A549 (cell line): ENCODE results near the gene DLGAP5. TPM values are rescaled to one million over a fixed set of nuclear protein-coding genes. Genes with fewer than 3 reads are reported as not detected.

Experiments used
- ATAC-seq, 2 experiments: fragments of 200-7000 bp in 1 of 2; fragments of >200 bp in 1 of 2; cut with Nextera tagmentation in 1 of 2; cut with Tn5 transposase in 1 of 2; 3 replicates each; pipeline versions ENCODE4 v1.8.0 to v1.9.1; 2018 to 2020; ENCODE audit warnings: mild to moderate bottlenecking in 1 of 2, moderate library complexity in 1 of 2
- CTCF ChIA-PET: fragments of 300-600 bp; sonication (Branson Sonifier 250); formaldehyde crosslinking; extraction: SDS; loops from one replicate; lab custom pipeline; 2021; ENCODE audit warnings: antibody characterized with exemption, inconsistent platforms; lab: Yijun Ruan, JAX
- POLR2A ChIA-PET: fragments of 350-600 bp; formaldehyde crosslinking; extraction: SDS; loops from one replicate; lab custom pipeline; 2021; ENCODE audit warnings: antibody characterized with exemption, inconsistent platforms; lab: Yijun Ruan, JAX
- DNase-seq, 2 experiments: peaks; one replicate each; pipeline versions ENCODE4 v3.0.0 to v3.0.0-alpha.2; 2011 to 2016; ENCODE audit warnings: low read depth in 1 of 2, low spot score in 1 of 2
- FAIRE-seq: peaks from 2 replicates; lab custom pipeline; 2011; peaks lifted over from hg19 to GRCh38; lab: Jason Lieb, UNC
- H3K27ac ChIP-seq, 2 experiments: fragments of >200 bp; sonication (Bioruptor Twin); formaldehyde crosslinking; 3 replicates each; pipeline ENCODE4 v1.5.1; 2016 to 2017
- H3K4me1 ChIP-seq: fragments of >200 bp; sonication (Bioruptor Twin); formaldehyde crosslinking; 3 replicates; pipeline ENCODE4 v1.6.1; 2016
- H3K4me2 ChIP-seq: fragments of >200 bp; sonication (Bioruptor Twin); formaldehyde crosslinking; 3 replicates; pipeline ENCODE4 v1.6.1; 2016
- H3K4me3 ChIP-seq: fragments of >200 bp; sonication (Bioruptor Twin); formaldehyde crosslinking; 3 replicates; pipeline ENCODE4 v1.5.1; 2016
- H3K9me3 ChIP-seq: fragments of >200 bp; sonication (Bioruptor Twin); formaldehyde crosslinking; 3 replicates; pipeline ENCODE4 v1.6.1; 2016
- BCL3 ChIP-seq: fragments of >200 bp; sonication (Bioruptor Twin); formaldehyde crosslinking; IDR thresholded peaks from 3 replicates; pipeline ENCODE4 v1.6.1; 2016
- CBX8 ChIP-seq: fragments of 200-600 bp; sonication (generic); IDR thresholded peaks from 2 replicates; pipeline ENCODE4 v1.6.1; 2016
- CTCF ChIP-seq: fragments of >200 bp; sonication (Bioruptor Twin); formaldehyde crosslinking; IDR thresholded peaks from 3 replicates; pipeline ENCODE4 v1.5.1; 2016
- EHMT2 ChIP-seq: fragments of 200-600 bp; sonication (generic); IDR thresholded peaks from 2 replicates; pipeline ENCODE4 v1.6.1; 2016; ENCODE audit warnings: antibody characterized with exemption, low read depth, mild to moderate bottlenecking, moderate library complexity
- HDAC2 ChIP-seq: fragments of 200-600 bp; sonication (generic); IDR thresholded peaks from 2 replicates; pipeline ENCODE4 v1.6.1; 2016
- HOXB5 ChIP-seq: fragments of 250-450 bp; sonication (Bioruptor Pico); IDR thresholded peaks from 2 replicates; pipeline ENCODE4 v1.5.0; 2020; ENCODE audit warnings: mild to moderate bottlenecking, moderate library complexity
- MYC ChIP-seq: IDR thresholded peaks from 2 replicates; pipeline ENCODE4 v1.6.1; 2012; ENCODE audit warnings: mild to moderate bottlenecking, inconsistent platforms, low read length, improper control_type of control experiment, borderline replicate concordance
- NPAS2 ChIP-seq: fragments of 250-450 bp; sonication (Bioruptor Pico); IDR thresholded peaks from 2 replicates; pipeline ENCODE4 v1.8.0; 2022; ENCODE audit warnings: mild to moderate bottlenecking, moderate library complexity, borderline replicate concordance
- PHF8 ChIP-seq: fragments of 200-600 bp; sonication (generic); IDR thresholded peaks from 2 replicates; pipeline ENCODE4 v1.6.1; 2016; ENCODE audit warnings: low read depth, mild to moderate bottlenecking, antibody characterized with exemption, moderate library complexity, borderline replicate concordance
- POLR2A ChIP-seq: IDR thresholded peaks from 2 replicates; pipeline ENCODE4 v1.6.1; 2012; ENCODE audit warnings: mild to moderate bottlenecking, low read length
- RFX5 ChIP-seq: fragments of 450-650 bp; IDR thresholded peaks from 2 replicates; pipeline ENCODE4 v1.7.1; 2014; ENCODE audit warnings: antibody characterized with exemption, mild to moderate bottlenecking, moderate library complexity
- SMC3 ChIP-seq: fragments of >200 bp; sonication (Bioruptor Twin); formaldehyde crosslinking; IDR thresholded peaks from 3 replicates; pipeline ENCODE4 v1.6.1; 2018; ENCODE audit warnings: inconsistent platforms
- TFCP2L1 ChIP-seq: fragments of 250-450 bp; sonication (Bioruptor Pico); IDR thresholded peaks from 2 replicates; pipeline ENCODE4 v1.5.0; 2021; ENCODE audit warnings: mild to moderate bottlenecking
- TP53 ChIP-seq: fragments of 250-450 bp; sonication (Bioruptor Pico); IDR thresholded peaks from 2 replicates; pipeline ENCODE4 v1.5.0; 2021; ENCODE audit warnings: mild to moderate bottlenecking, moderate library complexity
- ZC3H11A ChIP-seq: fragments of 450-650 bp; IDR thresholded peaks from 2 replicates; pipeline ENCODE4 v1.6.1; 2014; ENCODE audit warnings: antibody characterized with exemption, mild to moderate bottlenecking
- WGBS: methylation state at CpG from one replicate; pipeline ENCODE4 v1.1.6; 2017; ENCODE audit errors: missing lambda C conversion rate; 5-methylcytosine and 5-hydroxymethylcytosine counted together
- polyA plus RNA-seq, 4 experiments: library from polyadenylated mRNA; depleted of rRNA in 3 of 4; stranded (reverse); fragments of >200 nt; fragmentation: RNase III in 1 of 4; extraction: RNeasy Plus Mini Kit Qiagen cat#74134 plus additional on column Dnase treatment in 1 of 4; gene quantifications; 2 replicates in 3 of 4; 3 replicates in 1 of 4; pipeline ENCODE4 v1.2.3, GENCODE V29; 2011 to 2017
- TF ChIP-seq, protein P1 (sequence below): fragments of 250-450 bp; sonication (Bioruptor Pico); IDR thresholded peaks from 2 replicates; pipeline ENCODE4 v1.5.0; 2020; ENCODE audit warnings: low read depth, mild to moderate bottlenecking, moderate library complexity
- TF ChIP-seq, protein P2 (sequence below): fragments of 200-600 bp; sonication (generic); IDR thresholded peaks from 2 replicates; pipeline ENCODE4 v1.6.1; 2016; ENCODE audit warnings: antibody characterized with exemption, mild to moderate bottlenecking, moderate library complexity

The DLGAP5 gene
- polyA plus RNA-seq, 2 of the 4 experiments (the other 2 are of a cell fraction) = 46.1 to 46.6 TPM

- POLR2A ChIA-PET = no interaction called here
- CTCF ChIA-PET = no interaction called here
- no peak for TF ChIP-seq HDAC2
- no peak for TF ChIP-seq BCL3
- TF ChIP-seq HOXB5 = no peak
- no peak for TF ChIP-seq MYC
- TF ChIP-seq POLR2A = no peak
- TF ChIP-seq TFCP2L1 (CRISPR knock-in tag) = no peak
- no peak for TF ChIP-seq SMC3
- no peak for TF ChIP-seq CBX8
- TF ChIP-seq NPAS2 (CRISPR knock-in tag) = no peak
- TF ChIP-seq, all 56 proteins: peak for 0
- Histone ChIP-seq H3K4me1 (no peaks in the 10 kb centered on the region), H3K9me3 (no peaks in the 10 kb centered on the region), H3K27ac (no peak overlapping the region), H3K4me3 (no peak overlapping the region), H3K4me2 (no peak overlapping the region)
- WGBS = 25% methylated on average over 1 of the region's 1 CpG
- DNase-seq = no peak
- no peak for FAIRE-seq
- no peak for ATAC-seq
Observed at GRCh38 chr14:55239320-55239719, 47.9 kb upstream of the DLGAP5 start.

GRCh38 chr14:55238019-55238680, 46.8 kb upstream of the DLGAP5 start:
- ChIA-PET CTCF (interaction anchor here (2.3 kb wide), 1 partner anchor 8 kb away, joined by 11 read pairs; no protein-coding TSS in a partner anchor), POLR2A (no interaction called here)
- no peaks in the 10 kb centered on the region for H3K4me1 ChIP-seq
- DNase-seq (no peak), ATAC-seq (no peak), FAIRE-seq (no peak)
- WGBS = 80% methylated on average over 12 of the region's 12 CpGs
- no peak overlapping the region for H3K4me2 ChIP-seq
- H3K27ac ChIP-seq = no peak overlapping the region
- no peaks in the 10 kb centered on the region for H3K9me3 ChIP-seq
- no peak overlapping the region for H3K4me3 ChIP-seq
- TF ChIP-seq, protein P1, sequence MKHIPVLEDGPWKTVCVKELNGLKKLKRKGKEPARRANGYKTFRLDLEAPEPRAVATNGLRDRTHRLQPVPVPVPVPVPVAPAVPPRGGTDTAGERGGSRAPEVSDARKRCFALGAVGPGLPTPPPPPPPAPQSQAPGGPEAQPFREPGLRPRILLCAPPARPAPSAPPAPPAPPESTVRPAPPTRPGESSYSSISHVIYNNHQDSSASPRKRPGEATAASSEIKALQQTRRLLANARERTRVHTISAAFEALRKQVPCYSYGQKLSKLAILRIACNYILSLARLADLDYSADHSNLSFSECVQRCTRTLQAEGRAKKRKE (CRISPR knock-in tag) = no peak
- TF ChIP-seq TP53 (CRISPR knock-in tag) (no peak), ZC3H11A (no peak), EHMT2 (no peak), CTCF (no peak), PHF8 (no peak), RFX5 (no peak), POLR2A (no peak)
- TF ChIP-seq, protein P2, sequence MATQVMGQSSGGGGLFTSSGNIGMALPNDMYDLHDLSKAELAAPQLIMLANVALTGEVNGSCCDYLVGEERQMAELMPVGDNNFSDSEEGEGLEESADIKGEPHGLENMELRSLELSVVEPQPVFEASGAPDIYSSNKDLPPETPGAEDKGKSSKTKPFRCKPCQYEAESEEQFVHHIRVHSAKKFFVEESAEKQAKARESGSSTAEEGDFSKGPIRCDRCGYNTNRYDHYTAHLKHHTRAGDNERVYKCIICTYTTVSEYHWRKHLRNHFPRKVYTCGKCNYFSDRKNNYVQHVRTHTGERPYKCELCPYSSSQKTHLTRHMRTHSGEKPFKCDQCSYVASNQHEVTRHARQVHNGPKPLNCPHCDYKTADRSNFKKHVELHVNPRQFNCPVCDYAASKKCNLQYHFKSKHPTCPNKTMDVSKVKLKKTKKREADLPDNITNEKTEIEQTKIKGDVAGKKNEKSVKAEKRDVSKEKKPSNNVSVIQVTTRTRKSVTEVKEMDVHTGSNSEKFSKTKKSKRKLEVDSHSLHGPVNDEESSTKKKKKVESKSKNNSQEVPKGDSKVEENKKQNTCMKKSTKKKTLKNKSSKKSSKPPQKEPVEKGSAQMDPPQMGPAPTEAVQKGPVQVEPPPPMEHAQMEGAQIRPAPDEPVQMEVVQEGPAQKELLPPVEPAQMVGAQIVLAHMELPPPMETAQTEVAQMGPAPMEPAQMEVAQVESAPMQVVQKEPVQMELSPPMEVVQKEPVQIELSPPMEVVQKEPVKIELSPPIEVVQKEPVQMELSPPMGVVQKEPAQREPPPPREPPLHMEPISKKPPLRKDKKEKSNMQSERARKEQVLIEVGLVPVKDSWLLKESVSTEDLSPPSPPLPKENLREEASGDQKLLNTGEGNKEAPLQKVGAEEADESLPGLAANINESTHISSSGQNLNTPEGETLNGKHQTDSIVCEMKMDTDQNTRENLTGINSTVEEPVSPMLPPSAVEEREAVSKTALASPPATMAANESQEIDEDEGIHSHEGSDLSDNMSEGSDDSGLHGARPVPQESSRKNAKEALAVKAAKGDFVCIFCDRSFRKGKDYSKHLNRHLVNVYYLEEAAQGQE = no peak
